GM19467 (cell line): ENCODE measurements around the gene SLC35E2B.

Experiments used
- ATAC-seq: cut with Tn5 transposase; IDR thresholded peaks from one replicate; pipeline ENCODE4 v1.9.1; 2021; ENCODE audit warnings: mild to moderate bottlenecking, moderate library complexity; ENCODE audit not compliant: unreplicated experiment

The SLC35E2B gene

GRCh38 chr1:1627261-1627828, 65.2 kb downstream of the SLC35E2B start:
- no peak for ATAC-seq

- no peak for ATAC-seq
These were observed 66.1 kb downstream of the SLC35E2B start for GRCh38 chr1:1626207-1627141.

- ATAC-seq: no peak
These were observed 66.8 kb downstream of the SLC35E2B start for GRCh38 chr1:1625824-1626206.

- no peak for ATAC-seq
These were observed 67.2 kb downstream of the SLC35E2B start for GRCh38 chr1:1625404-1625775.

- ATAC-seq: no peak
These were observed 67.9 kb downstream of the SLC35E2B start for GRCh38 chr1:1624443-1625403.

GRCh38 chr1:1623631-1624442, 68.8 kb downstream of the SLC35E2B start:
- no peak for ATAC-seq

GRCh38 chr1:1623181-1623630, 69.4 kb downstream of the SLC35E2B start:
- ATAC-seq: no peak

GRCh38 chr1:1622788-1623094, 69.9 kb downstream of the SLC35E2B start:
- ATAC-seq: no peak

- ATAC-seq: no peak
These were observed 70.4 kb downstream of the SLC35E2B start for GRCh38 chr1:1622010-1622787.

GRCh38 chr1:1621173-1622009, 71.2 kb downstream of the SLC35E2B start:
- ATAC-seq: no peak

GRCh38 chr1:1620433-1621139, 72.0 kb downstream of the SLC35E2B start:
- ATAC-seq: no peak

- no peak for ATAC-seq
These were observed 72.7 kb downstream of the SLC35E2B start for GRCh38 chr1:1619917-1620361.

- no peak for ATAC-seq
These were observed 74.1 kb downstream of the SLC35E2B start for GRCh38 chr1:1618396-1619068.

- no peak for ATAC-seq
These were observed 74.7 kb downstream of the SLC35E2B start for GRCh38 chr1:1617925-1618324.

GRCh38 chr1:1617516-1617915, 75.1 kb downstream of the SLC35E2B start:
- ATAC-seq: no peak

- no peak for ATAC-seq
These were observed 75.8 kb downstream of the SLC35E2B start for GRCh38 chr1:1616838-1617237.

GRCh38 chr1:1616045-1616790, 76.4 kb downstream of the SLC35E2B start:
- peak; percentile 1 for ATAC-seq
